SK-N-SH (cell line): ENCODE data around the gene ICOSLG.

Experiments
- CHD2 ChIP-seq: fragments of 150-350 bp; IDR thresholded peaks from 2 replicates; pipeline ENCODE4 v1.6.1; 2018; ENCODE audit warnings: low read length; ENCODE audit not compliant: partially characterized antibody
- EP300 ChIP-seq, 2 experiments: IDR thresholded peaks; 2 replicates each; pipeline versions ENCODE4 v1.4.0 to v1.6.1; 2012; ENCODE audit warnings: borderline replicate concordance in 1 of 2, low read depth in 1 of 2, low read length in 1 of 2
- POLR2AphosphoS5 ChIP-seq: IDR thresholded peaks from 2 replicates; pipeline ENCODE4 v1.6.1; 2012; ENCODE audit warnings: low read depth, low read length
- RAD21 ChIP-seq: IDR thresholded peaks from 2 replicates; pipeline ENCODE4 v1.6.1; 2012; ENCODE audit warnings: mild to moderate bottlenecking, low read length
- RCOR1 ChIP-seq: fragments of 150-350 bp; IDR thresholded peaks from 2 replicates; pipeline ENCODE4 v1.6.1; 2017; ENCODE audit warnings: antibody characterized with exemption, low read length
- TAF1 ChIP-seq: IDR thresholded peaks from 2 replicates; pipeline ENCODE4 v1.6.1; 2012; ENCODE audit warnings: low read depth, mild to moderate bottlenecking, low read length, moderate library complexity, borderline replicate concordance
- TCF12 ChIP-seq: IDR thresholded peaks from 2 replicates; pipeline ENCODE4 v1.4.0; 2012
- TEAD4 ChIP-seq: IDR thresholded peaks from 2 replicates; pipeline ENCODE4 v1.4.0; 2012; ENCODE audit warnings: mild to moderate bottlenecking, borderline replicate concordance; ENCODE audit not compliant: insufficient read depth
- ZBTB33 ChIP-seq: IDR thresholded peaks from 2 replicates; pipeline ENCODE4 v1.4.0; 2012; ENCODE audit warnings: low read depth, borderline replicate concordance
- TF ChIP-seq, protein P1 (sequence below): fragments of 200-600 bp; sonication (generic); IDR thresholded peaks from 2 replicates; pipeline ENCODE4 v1.6.1; 2017; ENCODE audit warnings: antibody characterized with exemption, mild to moderate bottlenecking, moderate library complexity
- TF ChIP-seq, protein P2 (sequence below): IDR thresholded peaks from 2 replicates; pipeline ENCODE4 v1.6.1; 2012; ENCODE audit warnings: mild to moderate bottlenecking, low read depth, low read length, moderate library complexity
- TF ChIP-seq, protein P3 (sequence below): IDR thresholded peaks from 2 replicates; pipeline ENCODE4 v1.4.0; 2012; ENCODE audit warnings: low read depth

DNA sequence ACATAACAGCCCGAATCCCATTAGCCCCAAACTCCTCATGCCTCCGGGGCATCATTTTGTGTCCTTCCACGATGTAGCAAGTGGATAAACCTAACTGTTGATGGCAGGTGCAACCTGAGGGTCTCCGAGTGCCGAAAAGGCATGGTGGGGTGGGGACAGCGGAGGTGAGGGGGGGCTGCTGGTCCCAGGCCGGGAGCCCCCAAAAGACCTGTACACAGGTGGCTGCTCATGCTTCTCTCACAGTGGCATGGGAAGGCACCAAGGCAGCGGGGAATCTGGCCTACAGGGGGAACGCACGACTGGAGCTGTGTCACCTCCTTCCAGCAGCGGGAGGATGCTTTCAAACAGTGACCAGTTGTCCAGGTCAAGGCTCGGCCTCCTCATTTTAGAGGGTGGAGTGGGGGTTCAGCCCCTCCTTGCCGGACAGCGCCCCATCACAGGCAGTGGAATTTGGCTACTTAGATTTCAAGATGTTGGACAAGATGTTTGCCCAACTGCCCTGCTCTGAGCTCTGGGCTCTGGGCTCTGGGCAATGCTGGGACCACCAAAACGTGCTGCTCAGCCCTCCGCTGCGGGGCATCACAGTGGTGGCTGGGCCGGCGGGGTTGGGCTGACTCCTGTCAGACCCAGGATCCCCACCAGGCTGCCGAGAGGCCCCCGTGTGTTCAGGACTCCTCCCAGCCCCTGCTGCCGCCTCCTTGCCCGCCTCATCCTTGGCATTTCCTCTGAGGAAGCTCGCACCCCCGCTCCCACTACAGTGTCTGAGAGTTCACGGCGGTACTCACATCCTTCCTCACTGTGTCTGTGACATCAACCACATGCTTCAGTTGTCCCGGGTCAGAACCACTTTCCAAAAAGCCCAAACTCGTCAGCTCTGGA lies 13.3 kb upstream of the ICOSLG start:
- TF ChIP-seq TAF1 (no peak), EP300 (IDR thresholded peaks at IDR 0.05; ENCODE audit: borderline replicate concordance in 1 of 2, low read depth in 1 of 2, low read length in 1 of 2) (no peak), TEAD4 (no peak), TCF12 (no peak), RCOR1 (no peak), POLR2AphosphoS5 (no peak), RAD21 (no peak), ZBTB33 (no peak), CHD2 (no peak)
- TF ChIP-seq, protein P1, sequence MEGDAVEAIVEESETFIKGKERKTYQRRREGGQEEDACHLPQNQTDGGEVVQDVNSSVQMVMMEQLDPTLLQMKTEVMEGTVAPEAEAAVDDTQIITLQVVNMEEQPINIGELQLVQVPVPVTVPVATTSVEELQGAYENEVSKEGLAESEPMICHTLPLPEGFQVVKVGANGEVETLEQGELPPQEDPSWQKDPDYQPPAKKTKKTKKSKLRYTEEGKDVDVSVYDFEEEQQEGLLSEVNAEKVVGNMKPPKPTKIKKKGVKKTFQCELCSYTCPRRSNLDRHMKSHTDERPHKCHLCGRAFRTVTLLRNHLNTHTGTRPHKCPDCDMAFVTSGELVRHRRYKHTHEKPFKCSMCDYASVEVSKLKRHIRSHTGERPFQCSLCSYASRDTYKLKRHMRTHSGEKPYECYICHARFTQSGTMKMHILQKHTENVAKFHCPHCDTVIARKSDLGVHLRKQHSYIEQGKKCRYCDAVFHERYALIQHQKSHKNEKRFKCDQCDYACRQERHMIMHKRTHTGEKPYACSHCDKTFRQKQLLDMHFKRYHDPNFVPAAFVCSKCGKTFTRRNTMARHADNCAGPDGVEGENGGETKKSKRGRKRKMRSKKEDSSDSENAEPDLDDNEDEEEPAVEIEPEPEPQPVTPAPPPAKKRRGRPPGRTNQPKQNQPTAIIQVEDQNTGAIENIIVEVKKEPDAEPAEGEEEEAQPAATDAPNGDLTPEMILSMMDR = no peak
- TF ChIP-seq, protein P2, sequence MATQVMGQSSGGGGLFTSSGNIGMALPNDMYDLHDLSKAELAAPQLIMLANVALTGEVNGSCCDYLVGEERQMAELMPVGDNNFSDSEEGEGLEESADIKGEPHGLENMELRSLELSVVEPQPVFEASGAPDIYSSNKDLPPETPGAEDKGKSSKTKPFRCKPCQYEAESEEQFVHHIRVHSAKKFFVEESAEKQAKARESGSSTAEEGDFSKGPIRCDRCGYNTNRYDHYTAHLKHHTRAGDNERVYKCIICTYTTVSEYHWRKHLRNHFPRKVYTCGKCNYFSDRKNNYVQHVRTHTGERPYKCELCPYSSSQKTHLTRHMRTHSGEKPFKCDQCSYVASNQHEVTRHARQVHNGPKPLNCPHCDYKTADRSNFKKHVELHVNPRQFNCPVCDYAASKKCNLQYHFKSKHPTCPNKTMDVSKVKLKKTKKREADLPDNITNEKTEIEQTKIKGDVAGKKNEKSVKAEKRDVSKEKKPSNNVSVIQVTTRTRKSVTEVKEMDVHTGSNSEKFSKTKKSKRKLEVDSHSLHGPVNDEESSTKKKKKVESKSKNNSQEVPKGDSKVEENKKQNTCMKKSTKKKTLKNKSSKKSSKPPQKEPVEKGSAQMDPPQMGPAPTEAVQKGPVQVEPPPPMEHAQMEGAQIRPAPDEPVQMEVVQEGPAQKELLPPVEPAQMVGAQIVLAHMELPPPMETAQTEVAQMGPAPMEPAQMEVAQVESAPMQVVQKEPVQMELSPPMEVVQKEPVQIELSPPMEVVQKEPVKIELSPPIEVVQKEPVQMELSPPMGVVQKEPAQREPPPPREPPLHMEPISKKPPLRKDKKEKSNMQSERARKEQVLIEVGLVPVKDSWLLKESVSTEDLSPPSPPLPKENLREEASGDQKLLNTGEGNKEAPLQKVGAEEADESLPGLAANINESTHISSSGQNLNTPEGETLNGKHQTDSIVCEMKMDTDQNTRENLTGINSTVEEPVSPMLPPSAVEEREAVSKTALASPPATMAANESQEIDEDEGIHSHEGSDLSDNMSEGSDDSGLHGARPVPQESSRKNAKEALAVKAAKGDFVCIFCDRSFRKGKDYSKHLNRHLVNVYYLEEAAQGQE = peak; percentile 63; the same call in 1 of the 2 replicates
- TF ChIP-seq, protein P3, sequence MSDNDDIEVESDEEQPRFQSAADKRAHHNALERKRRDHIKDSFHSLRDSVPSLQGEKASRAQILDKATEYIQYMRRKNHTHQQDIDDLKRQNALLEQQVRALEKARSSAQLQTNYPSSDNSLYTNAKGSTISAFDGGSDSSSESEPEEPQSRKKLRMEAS = no peak
